ENCODE measurements around the gene ZSCAN5B. TPM values are rescaled to one million over a fixed set of nuclear protein-coding genes. Genes with fewer than 3 reads are reported as not detected.

The ZSCAN5B gene
- total and polyA plus RNA-seq, 12 donors: 0.06 TPM; not detected in 11

- 44 to 45% methylated on average over 11 of the region's 11 CpGs for WGBS, 2 donors
- ATAC-seq (no peak), DNase-seq (no peak)
- no peak for TF ChIP-seq CTCF (IDR thresholded peaks at IDR 0.05)
- Histone ChIP-seq H3K4me1 (peaks cover 0 to 9% (median 4%) of the 10 kb centered on the region in 9 donors), H3K36me3 (no peaks in the 10 kb centered on the region), H3K9me3 (no peaks in the 10 kb centered on the region), H3K4me3 (no peak overlapping the region), H3K27ac (no peak overlapping the region), H3K27me3 (peaks cover 0 to 45% (median 29%) of the 10 kb centered on the region in 7 donors)
- intact Hi-C loops (cut with DNase I): loop anchor here in 4 of 10 donors (5.0 to 10.0 kb wide), 4 partner anchors 97 to 180 kb away; no protein-coding TSS in a partner anchor
Measured at GRCh38 chr19:56174550-56174949, 23.0 kb downstream of the ZSCAN5B start.

GRCh38 chr19:56174086-56174485 lies 23.5 kb downstream of the ZSCAN5B start:
- ATAC-seq (no peak), DNase-seq (no peak)
- H3K4me1 ChIP-seq: peaks cover 0 to 9% (median 4%) of the 10 kb centered on the region in 9 donors
- H3K27me3 ChIP-seq: peaks cover 0 to 45% (median 29%) of the 10 kb centered on the region in 7 donors
- H3K9me3 ChIP-seq: no peaks in the 10 kb centered on the region
- H3K36me3 ChIP-seq: no peaks in the 10 kb centered on the region
- intact Hi-C loops (cut with DNase I): loop anchor here in 4 of 10 donors (5.0 to 10.0 kb wide), 4 partner anchors 97 to 181 kb away; no protein-coding TSS in a partner anchor
- WGBS, 2 donors: 13 to 15% methylated on average over 8 to 9 of the region's 9 CpGs
- no peak for TF ChIP-seq CTCF (IDR thresholded peaks at IDR 0.05)
- no peak overlapping the region for H3K4me3 ChIP-seq
- no peak overlapping the region for H3K27ac ChIP-seq

GRCh38 chr19:56170261-56170660 lies 27.3 kb downstream of the ZSCAN5B start:
- 48 to 51% methylated on average over 14 of the region's 14 CpGs for WGBS, 2 donors
- peak in 1 of 2 donors; percentile 26 for DNase-seq
- Histone ChIP-seq H3K27ac (peak overlapping the region in 3 of 10 donors; percentile 15 to 60 (median 15)), H3K36me3 (no peaks in the 10 kb centered on the region), H3K9me3 (no peaks in the 10 kb centered on the region), H3K4me1 (peaks cover 0 to 9% (median 4%) of the 10 kb centered on the region in 9 donors), H3K27me3 (peaks cover 0 to 18% (median 6%) of the 10 kb centered on the region in 7 donors), H3K4me3 (no peak overlapping the region)
- intact Hi-C loops (cut with DNase I): loop anchor here in 6 of 10 donors (2.0 to 10.0 kb wide), 6 partner anchors 89 to 185 kb away; no protein-coding TSS in a partner anchor
- no peak for TF ChIP-seq CTCF (IDR thresholded peaks at IDR 0.05)
- peak in 7 of 8 donors; percentile 34 to 85 (median 75) for ATAC-seq

GRCh38 chr19:56167064-56167578 lies 30.5 kb downstream of the ZSCAN5B start:
- TF ChIP-seq CTCF (IDR thresholded peaks at IDR 0.05): no peak
- ATAC-seq (no peak), DNase-seq (no peak)
- 32 to 42% methylated on average over 7 of the region's 7 CpGs for WGBS, 2 donors
- intact Hi-C loops (cut with DNase I): no loop called here
- peaks cover 0 to under 1% (median 0%) of the 10 kb centered on the region in 9 donors for H3K36me3 ChIP-seq
- no peak overlapping the region for H3K27ac ChIP-seq
- no peaks in the 10 kb centered on the region for H3K9me3 ChIP-seq
- peaks cover 0 to 9% (median 4%) of the 10 kb centered on the region in 9 donors for H3K4me1 ChIP-seq
- no peaks in the 10 kb centered on the region for H3K27me3 ChIP-seq
- no peak overlapping the region for H3K4me3 ChIP-seq
